Fibroblast of upper back skin (primary cell): ENCODE data around the gene ATP23.

Source experiments
- DNase-seq: peaks from one replicate; pipeline ENCODE4 v3.0.0-alpha.2; 2013

ATP23 gene

GRCh38 chr12:57909056-57909455, 32.3 kb upstream of the ATP23 start:
- no peak for DNase-seq

- DNase-seq: no peak
These were observed 31.8 kb upstream of the ATP23 start for GRCh38 chr12:57909611-57910010.

GRCh38 chr12:57918147-57918546, 23.2 kb upstream of the ATP23 start:
- no peak for DNase-seq

GRCh38 chr12:57927086-57927485, 14.3 kb upstream of the ATP23 start:
- no peak for DNase-seq

- DNase-seq: no peak
These were observed 12.1 kb upstream of the ATP23 start for GRCh38 chr12:57929092-57929830.

GRCh38 chr12:57934819-57935218, 6.5 kb upstream of the ATP23 start:
- DNase-seq: no peak

- DNase-seq: no peak
These were observed 6.0 kb upstream of the ATP23 start for GRCh38 chr12:57935331-57935730.

- peak; percentile 92 for DNase-seq
These were observed 5.4 kb upstream of the ATP23 start for GRCh38 chr12:57935839-57936512.

GRCh38 chr12:57936513-57936883, 4.9 kb upstream of the ATP23 start:
- no peak for DNase-seq

GRCh38 chr12:57939291-57939690, 2.1 kb upstream of the ATP23 start:
- DNase-seq: no peak

- no peak for DNase-seq
These were observed 1.1 kb upstream of the ATP23 start for GRCh38 chr12:57940052-57940914.

GRCh38 chr12:57940915-57941164, 527 bp upstream of the ATP23 start:
- DNase-seq: no peak

GRCh38 chr12:57943438-57944080, 2.2 kb downstream of the ATP23 start:
- no peak for DNase-seq

GRCh38 chr12:57944313-57945023, 3.1 kb downstream of the ATP23 start:
- DNase-seq: no peak

- DNase-seq: no peak
These were observed 11.4 kb downstream of the ATP23 start for GRCh38 chr12:57952766-57953165.

- no peak for DNase-seq
These were observed 13.4 kb downstream of the ATP23 start for GRCh38 chr12:57954768-57955167.

GRCh38 chr12:57958061-57958657, 16.8 kb downstream of the ATP23 start:
- DNase-seq: no peak

GRCh38 chr12:57964421-57964820, 23.1 kb downstream of the ATP23 start:
- DNase-seq: no peak

GRCh38 chr12:57965766-57966165, 24.4 kb downstream of the ATP23 start:
- DNase-seq: no peak

GRCh38 chr12:57966536-57966935, 25.2 kb downstream of the ATP23 start:
- no peak for DNase-seq

GRCh38 chr12:57983146-57983857, 41.9 kb downstream of the ATP23 start:
- peak; percentile 59 for DNase-seq
